Calu3 (cell line): ENCODE data around the gene UNC50. TPM values are rescaled to one million over a fixed set of nuclear protein-coding genes. Genes with fewer than 3 reads are reported as not detected.

Experiments
- BruUV-seq: library from RNA; stranded (reverse); fragments of 400-500 nt; replicated peaks from 2 replicates; lab custom pipeline; 2021; lab: Mats Ljungman, UMichigan
- CTCF ChIA-PET: fragments of 300-600 bp; sonication (Branson Sonifier 250); formaldehyde crosslinking; loops from one replicate; lab custom pipeline; 2022; ENCODE audit warnings: antibody characterized with exemption; lab: Charles Lee
- DNase-seq: peaks from one replicate; pipeline ENCODE4 v3.0.0; 2022
- H3K27ac Mint-ChIP-seq: one replicate; pipeline ENCODE4 v1.8.0; 2022; ENCODE audit warnings: mixed read lengths; ENCODE audit not compliant: unreplicated experiment
- H3K27me3 Mint-ChIP-seq: one replicate; pipeline ENCODE4 v1.8.0; 2022; ENCODE audit warnings: mixed read lengths; ENCODE audit not compliant: unreplicated experiment
- H3K36me3 Mint-ChIP-seq: one replicate; pipeline ENCODE4 v1.8.0; 2022; ENCODE audit warnings: mild to moderate bottlenecking, moderate library complexity, mixed read lengths; ENCODE audit not compliant: insufficient read depth, unreplicated experiment
- H3K4me1 Mint-ChIP-seq: one replicate; pipeline ENCODE4 v1.8.0; 2022; ENCODE audit warnings: mild to moderate bottlenecking, low read depth, mixed read lengths; ENCODE audit not compliant: unreplicated experiment
- H3K4me3 Mint-ChIP-seq: one replicate; pipeline ENCODE4 v1.8.0; 2022; ENCODE audit warnings: mild to moderate bottlenecking, low read depth, moderate library complexity, mixed read lengths; ENCODE audit not compliant: unreplicated experiment
- H3K9me3 Mint-ChIP-seq: one replicate; pipeline ENCODE4 v1.8.0; 2022; ENCODE audit warnings: low read depth, mixed read lengths; ENCODE audit not compliant: unreplicated experiment
- intact Hi-C: fragments of 100-400 bp; cut with micrococcal nuclease; formaldehyde crosslinking; loops from one replicate; pipeline ENCODE4 v1.10.0; 2022; ENCODE audit not compliant: unreplicated experiment
- total RNA-seq: library from RNA; stranded (reverse); gene quantifications from 2 replicates; pipeline ENCODE4 v1.2.3, GENCODE V29; 2022
- TF ChIP-seq, protein P1 (sequence below): fragments of 200-600 bp; IDR thresholded peaks from one replicate; pipeline ENCODE4 v1.8.0; 2022; ENCODE audit warnings: antibody characterized with exemption; ENCODE audit not compliant: unreplicated experiment

UNC50 gene
- total RNA-seq, 1 experiment from 2014 or later: 33.0 TPM

DNA sequence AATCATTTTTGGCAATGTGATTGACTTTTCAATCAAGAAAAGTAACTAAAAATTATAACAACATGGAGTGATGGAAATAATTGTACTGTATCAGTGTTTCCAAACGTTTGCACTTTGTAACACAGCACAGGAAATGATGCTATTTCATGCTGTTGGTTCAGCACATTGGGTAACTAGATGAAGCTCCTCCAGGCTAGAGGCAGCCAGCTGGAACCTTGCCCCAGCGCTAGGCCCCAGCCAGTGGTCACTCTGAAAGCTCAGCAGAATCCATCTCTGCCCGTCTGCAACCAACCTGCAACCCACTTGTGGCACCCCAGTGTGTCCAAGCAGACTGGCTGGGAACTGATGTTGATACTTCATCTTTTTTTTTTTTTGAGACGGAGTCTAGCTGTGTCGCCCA, 15.3 kb downstream of the UNC50 start:
- Mint-ChIP-seq H3K27ac (no peak overlapping the region), H3K4me1 (no peaks in the 10 kb centered on the region), H3K27me3 (no peaks in the 10 kb centered on the region), H3K9me3 (no peaks in the 10 kb centered on the region), H3K36me3 (no peaks in the 10 kb centered on the region), H3K4me3 (no peak overlapping the region)
- TF ChIP-seq, protein P1, sequence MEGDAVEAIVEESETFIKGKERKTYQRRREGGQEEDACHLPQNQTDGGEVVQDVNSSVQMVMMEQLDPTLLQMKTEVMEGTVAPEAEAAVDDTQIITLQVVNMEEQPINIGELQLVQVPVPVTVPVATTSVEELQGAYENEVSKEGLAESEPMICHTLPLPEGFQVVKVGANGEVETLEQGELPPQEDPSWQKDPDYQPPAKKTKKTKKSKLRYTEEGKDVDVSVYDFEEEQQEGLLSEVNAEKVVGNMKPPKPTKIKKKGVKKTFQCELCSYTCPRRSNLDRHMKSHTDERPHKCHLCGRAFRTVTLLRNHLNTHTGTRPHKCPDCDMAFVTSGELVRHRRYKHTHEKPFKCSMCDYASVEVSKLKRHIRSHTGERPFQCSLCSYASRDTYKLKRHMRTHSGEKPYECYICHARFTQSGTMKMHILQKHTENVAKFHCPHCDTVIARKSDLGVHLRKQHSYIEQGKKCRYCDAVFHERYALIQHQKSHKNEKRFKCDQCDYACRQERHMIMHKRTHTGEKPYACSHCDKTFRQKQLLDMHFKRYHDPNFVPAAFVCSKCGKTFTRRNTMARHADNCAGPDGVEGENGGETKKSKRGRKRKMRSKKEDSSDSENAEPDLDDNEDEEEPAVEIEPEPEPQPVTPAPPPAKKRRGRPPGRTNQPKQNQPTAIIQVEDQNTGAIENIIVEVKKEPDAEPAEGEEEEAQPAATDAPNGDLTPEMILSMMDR: no peak
- CTCF ChIA-PET: no interaction called here
- intact Hi-C loops: no loop called here
- no TSS peak for BruUV-seq
- no peak for DNase-seq

DNA sequence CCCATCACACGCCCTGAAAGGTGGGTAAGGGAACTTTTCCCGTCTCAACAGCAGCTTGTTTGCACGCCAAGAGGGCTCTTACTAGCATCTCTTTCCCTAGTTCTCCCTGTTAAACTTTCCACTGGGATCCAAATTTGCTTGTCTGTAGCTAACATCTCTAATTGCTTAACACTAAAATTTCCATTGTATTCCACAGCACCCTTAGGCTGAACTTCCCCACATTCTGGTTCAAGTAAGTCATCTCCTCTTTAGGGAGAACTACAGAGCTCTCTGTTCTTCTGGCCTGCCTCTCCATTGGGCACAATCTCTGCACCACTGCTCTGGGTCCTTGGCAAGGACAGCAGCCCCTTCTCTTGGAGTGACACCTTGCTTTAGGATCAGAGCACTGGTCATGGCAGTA, 24.0 kb downstream of the UNC50 start:
- TF ChIP-seq, protein P1: no peak
- intact Hi-C loops: no loop called here
- BruUV-seq: no TSS peak
- no peaks in the 10 kb centered on the region for H3K4me1 Mint-ChIP-seq
- DNase-seq: no peak
- no peaks in the 10 kb centered on the region for H3K36me3 Mint-ChIP-seq
- CTCF ChIA-PET: interaction anchor here (0.6 to 0.7 kb wide), 2 partner anchors 385 to 820 kb away, joined by 5 to 6 read pairs; no protein-coding TSS in a partner anchor
- no peaks in the 10 kb centered on the region for H3K27me3 Mint-ChIP-seq
- no peak overlapping the region for H3K4me3 Mint-ChIP-seq
- no peaks in the 10 kb centered on the region for H3K9me3 Mint-ChIP-seq
- H3K27ac Mint-ChIP-seq: no peak overlapping the region

DNA sequence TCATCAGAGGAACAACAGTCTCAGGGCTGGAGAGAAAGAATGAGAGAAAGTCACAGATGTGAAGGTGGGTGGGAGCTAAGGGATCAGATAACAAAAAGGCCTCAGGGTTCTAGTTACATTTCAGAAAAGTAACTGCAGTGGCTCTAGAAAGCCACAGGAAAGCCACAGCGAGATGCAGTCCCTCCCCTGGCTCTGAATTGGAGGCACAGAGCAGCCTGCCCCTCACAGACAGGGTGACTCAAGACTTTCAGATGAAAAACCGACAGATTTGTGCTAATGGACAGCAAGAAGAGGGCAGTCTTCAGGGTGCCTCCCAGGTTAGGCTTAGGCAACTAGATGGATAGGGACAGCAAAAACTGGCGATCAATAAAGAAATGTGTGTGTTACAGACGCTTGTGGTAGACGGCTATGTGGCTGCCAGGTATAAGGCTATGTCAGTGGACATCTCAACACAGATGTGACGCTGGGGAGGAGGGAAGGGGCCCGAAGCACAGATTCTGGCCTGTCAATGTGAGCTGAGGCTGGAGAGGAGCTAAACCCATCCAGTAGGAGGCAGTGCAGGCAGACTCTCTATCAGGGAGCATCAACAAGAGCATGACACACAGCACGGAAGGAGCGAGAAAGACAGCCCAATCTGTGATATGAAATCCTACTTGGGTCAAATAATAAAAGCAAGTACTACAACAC, 26.2 kb downstream of the UNC50 start:
- CTCF ChIA-PET: interaction anchor here (0.6 to 1.0 kb wide), 3 partner anchors 202 to 432 kb away, joined by 3 to 5 read pairs (median 4); no protein-coding TSS in a partner anchor
- Mint-ChIP-seq H3K4me3 (no peak overlapping the region), H3K27ac (no peak overlapping the region), H3K4me1 (no peaks in the 10 kb centered on the region), H3K27me3 (no peaks in the 10 kb centered on the region), H3K9me3 (no peaks in the 10 kb centered on the region), H3K36me3 (no peaks in the 10 kb centered on the region)
- intact Hi-C loops: no loop called here
- peak; percentile 8 for DNase-seq
- no TSS peak for BruUV-seq
- TF ChIP-seq, protein P1: no peak

DNA sequence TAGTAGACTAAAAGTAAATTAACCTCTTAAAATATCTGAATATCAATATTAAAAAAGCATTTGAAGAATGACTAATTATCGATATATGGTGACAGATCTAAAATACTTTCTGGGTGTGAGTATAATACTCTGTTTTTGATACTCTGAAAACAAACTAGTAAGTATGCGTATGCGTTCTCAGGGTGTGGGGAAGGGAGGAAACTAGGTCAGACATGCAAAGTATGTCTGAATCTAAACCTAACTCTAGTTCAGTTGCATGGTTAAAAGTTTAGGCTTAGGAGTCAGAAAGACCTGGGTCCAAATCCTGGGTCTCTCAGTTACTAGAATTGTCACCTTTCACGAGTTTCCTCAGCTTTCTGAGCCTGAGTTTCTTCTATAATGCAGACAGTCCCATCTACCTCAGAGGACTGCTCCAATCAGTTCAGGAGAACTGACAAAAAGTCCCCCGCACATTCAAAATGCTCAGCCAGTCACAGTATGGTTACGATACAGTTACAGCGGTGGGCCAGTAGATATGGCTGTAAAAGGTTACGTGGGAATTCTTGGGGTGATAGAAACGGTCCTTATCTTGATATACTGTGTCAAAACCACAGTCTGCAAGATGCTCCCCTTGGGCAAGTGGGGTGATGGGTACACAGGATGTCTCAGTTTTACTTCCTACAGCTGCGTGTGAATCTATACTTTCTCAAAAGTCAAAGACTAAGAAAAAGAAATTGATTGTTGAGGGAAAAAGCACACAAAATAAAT, 29.2 kb downstream of the UNC50 start:
- Mint-ChIP-seq H3K4me3 (no peak overlapping the region), H3K9me3 (no peaks in the 10 kb centered on the region), H3K4me1 (no peaks in the 10 kb centered on the region), H3K36me3 (peaks cover 4% of the 10 kb centered on the region), H3K27ac (no peak overlapping the region), H3K27me3 (no peaks in the 10 kb centered on the region)
- CTCF ChIA-PET: no interaction called here
- no peak for DNase-seq
- BruUV-seq: no TSS peak
- TF ChIP-seq, protein P1: no peak
- intact Hi-C loops: no loop called here
